ENCODE data around the gene CLEC19A.

DNA sequence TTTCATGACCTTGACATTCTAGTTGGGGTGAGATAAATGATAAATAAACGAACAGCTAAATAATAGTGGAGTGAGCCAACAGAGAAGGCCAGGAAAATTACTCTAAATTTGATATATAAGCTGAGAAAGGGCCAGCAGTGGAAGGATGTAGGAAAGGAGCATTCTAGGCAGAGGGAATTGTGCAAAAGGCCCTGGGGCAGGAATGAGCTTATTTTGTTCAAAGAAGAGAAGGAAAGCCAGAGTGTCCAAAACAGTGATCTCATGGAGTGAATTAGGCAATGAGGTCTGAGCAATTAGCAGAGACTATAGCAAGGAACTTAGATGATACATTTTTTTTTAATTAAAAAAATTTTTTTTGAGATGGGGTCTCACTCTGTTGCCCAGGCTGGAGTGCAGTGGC lies 43.3 kb upstream of the CLEC19A start:
- TF ChIP-seq CTCF (IDR thresholded peaks at IDR 0.05) (no peak), POLR2A (IDR thresholded peaks at IDR 0.05) (no peak)
